ENCODE measurements around the gene ROBO1. TPM values are rescaled to one million over a fixed set of nuclear protein-coding genes. Genes with fewer than 3 reads are reported as not detected.

Gene ROBO1
- total and polyA plus RNA-seq, 2 donors = 13.3 to 33.9 TPM

- no peaks in the 10 kb centered on the region for H3K9me3 ChIP-seq (ENCODE audit: control insufficient read depth in 2 of 2, insufficient read depth in 1 of 2, low read length in 1 of 2)
- H3K4me1 ChIP-seq (ENCODE audit: control insufficient read depth in 2 of 2, insufficient read depth in 2 of 2, low read length in 2 of 2) = no peaks in the 10 kb centered on the region
- H3K27me3 ChIP-seq (ENCODE audit: control insufficient read depth in 2 of 2, insufficient read depth in 1 of 2, low read length in 1 of 2) = no peaks in the 10 kb centered on the region
- no peak overlapping the region for H3K4me3 ChIP-seq (ENCODE audit: low read length in 2 of 2)
- no peaks in the 10 kb centered on the region for H3K36me3 ChIP-seq (ENCODE audit: control insufficient read depth in 2 of 2, insufficient read depth in 2 of 2, low read length in 1 of 2)
- no peak for DNase-seq (ENCODE audit: low read depth in 6 of 9, low spot score in 9 of 9)
- 96% methylated on average over 10 of the region's 10 CpGs for WGBS
- no peak overlapping the region for H3K27ac ChIP-seq (ENCODE audit: low read depth in 1 of 2, low read length in 1 of 2)
Observed at GRCh38 chr3:78570496-78570895, 1197.3 kb downstream of the ROBO1 start.

GRCh38 chr3:78569804-78570203 is 1198.0 kb downstream of the ROBO1 start:
- no peaks in the 10 kb centered on the region for H3K9me3 ChIP-seq (ENCODE audit: control insufficient read depth in 2 of 2, insufficient read depth in 1 of 2, low read length in 1 of 2)
- no peak overlapping the region for H3K27ac ChIP-seq (ENCODE audit: low read depth in 1 of 2, low read length in 1 of 2)
- H3K27me3 ChIP-seq (ENCODE audit: control insufficient read depth in 2 of 2, insufficient read depth in 1 of 2, low read length in 1 of 2) = no peaks in the 10 kb centered on the region
- no peak for DNase-seq (ENCODE audit: low read depth in 6 of 9, low spot score in 9 of 9)
- no peak overlapping the region for H3K4me3 ChIP-seq (ENCODE audit: low read length in 2 of 2)
- 95% methylated on average over 6 of the region's 6 CpGs for WGBS
- no peaks in the 10 kb centered on the region for H3K4me1 ChIP-seq (ENCODE audit: control insufficient read depth in 2 of 2, insufficient read depth in 2 of 2, low read length in 2 of 2)
- no peaks in the 10 kb centered on the region for H3K36me3 ChIP-seq (ENCODE audit: control insufficient read depth in 2 of 2, insufficient read depth in 2 of 2, low read length in 1 of 2)

GRCh38 chr3:78565712-78566111 is 1202.1 kb downstream of the ROBO1 start:
- DNase-seq (ENCODE audit: low read depth in 6 of 9, low spot score in 9 of 9) = no peak
- WGBS = 90% methylated on average over 1 of the region's 1 CpG

GRCh38 chr3:78562328-78562727 is 1205.5 kb downstream of the ROBO1 start:
- no peaks in the 10 kb centered on the region for H3K27me3 ChIP-seq (ENCODE audit: control insufficient read depth in 2 of 2, insufficient read depth in 1 of 2, low read length in 1 of 2)
- WGBS = 4% methylated on average over 1 of the region's 1 CpG
- no peak overlapping the region for H3K4me3 ChIP-seq (ENCODE audit: low read length in 2 of 2)
- DNase-seq (ENCODE audit: low read depth in 6 of 9, low spot score in 9 of 9) = no peak
- H3K4me1 ChIP-seq (ENCODE audit: control insufficient read depth in 2 of 2, insufficient read depth in 2 of 2, low read length in 2 of 2) = no peaks in the 10 kb centered on the region
- H3K9me3 ChIP-seq (ENCODE audit: control insufficient read depth in 2 of 2, insufficient read depth in 1 of 2, low read length in 1 of 2) = no peaks in the 10 kb centered on the region
- H3K36me3 ChIP-seq (ENCODE audit: control insufficient read depth in 2 of 2, insufficient read depth in 2 of 2, low read length in 1 of 2) = no peaks in the 10 kb centered on the region
- no peak overlapping the region for H3K27ac ChIP-seq (ENCODE audit: low read depth in 1 of 2, low read length in 1 of 2)

More at GRCh38 chr3:78565712-78566111, 1202.1 kb downstream of the ROBO1 start:
- Histone ChIP-seq H3K4me3 (ENCODE audit: low read length in 2 of 2) (no peak overlapping the region), H3K27ac (ENCODE audit: low read depth in 1 of 2, low read length in 1 of 2) (no peak overlapping the region), H3K27me3 (ENCODE audit: control insufficient read depth in 2 of 2, insufficient read depth in 1 of 2, low read length in 1 of 2) (no peaks in the 10 kb centered on the region), H3K9me3 (ENCODE audit: control insufficient read depth in 2 of 2, insufficient read depth in 1 of 2, low read length in 1 of 2) (no peaks in the 10 kb centered on the region), H3K4me1 (ENCODE audit: control insufficient read depth in 2 of 2, insufficient read depth in 2 of 2, low read length in 2 of 2) (no peaks in the 10 kb centered on the region), H3K36me3 (ENCODE audit: control insufficient read depth in 2 of 2, insufficient read depth in 2 of 2, low read length in 1 of 2) (no peaks in the 10 kb centered on the region)

Data from thymus (tissue), 11 donors.